Fibroblast of upper back skin (primary cell): Measurements from ENCODE around the gene HOXC5.

Source experiments
- DNase-seq: peaks from one replicate; pipeline ENCODE4 v3.0.0-alpha.2; 2013

The HOXC5 gene

DNA sequence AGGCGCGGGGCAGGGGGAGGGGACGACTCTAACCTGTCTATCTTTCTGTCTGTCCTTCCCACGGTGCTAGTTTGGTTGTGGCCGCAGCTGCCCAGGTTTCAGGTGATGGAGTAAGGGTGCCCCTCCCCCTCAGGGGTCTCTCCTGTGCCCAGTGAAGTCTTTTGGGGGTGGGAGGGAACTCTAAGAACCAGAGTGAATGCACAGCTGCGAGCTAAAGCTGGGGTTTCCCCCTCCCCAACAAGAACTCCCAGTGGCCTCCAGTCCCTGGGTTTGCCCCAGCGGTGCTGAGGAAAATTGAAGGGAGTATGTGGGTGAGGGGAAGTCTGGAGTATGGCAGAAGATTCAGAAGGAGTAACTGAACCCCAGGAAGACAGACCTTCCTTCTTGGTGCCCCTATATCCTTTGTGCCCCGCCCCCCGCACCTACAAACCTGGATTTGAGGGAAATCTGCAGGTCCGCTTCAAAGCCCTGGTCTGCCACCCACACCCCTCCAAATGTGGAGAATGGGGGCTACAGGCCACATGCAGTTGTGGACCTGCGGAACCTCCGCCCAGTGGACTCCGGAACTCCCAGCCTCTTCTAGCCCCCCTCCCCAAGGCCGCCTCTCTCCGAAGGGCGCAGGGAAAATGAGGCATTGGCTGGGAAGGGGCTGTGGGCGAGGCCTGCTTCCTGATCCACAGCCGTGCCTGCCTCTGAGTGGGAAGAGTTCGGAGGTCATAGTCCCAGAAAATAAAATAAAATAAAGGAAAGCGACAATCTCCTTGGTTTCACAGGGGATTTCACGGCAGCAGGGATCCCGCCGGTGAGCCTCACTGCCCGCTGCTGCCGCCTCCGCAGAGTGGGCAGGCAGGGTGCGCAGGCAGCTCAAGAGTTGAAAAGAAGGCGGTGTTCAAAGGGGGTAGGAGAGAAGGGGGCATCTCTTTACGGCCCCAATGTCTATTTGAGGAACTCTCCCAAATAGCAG is 36.3 kb upstream of the HOXC5 start:
- DNase-seq: no peak

DNA sequence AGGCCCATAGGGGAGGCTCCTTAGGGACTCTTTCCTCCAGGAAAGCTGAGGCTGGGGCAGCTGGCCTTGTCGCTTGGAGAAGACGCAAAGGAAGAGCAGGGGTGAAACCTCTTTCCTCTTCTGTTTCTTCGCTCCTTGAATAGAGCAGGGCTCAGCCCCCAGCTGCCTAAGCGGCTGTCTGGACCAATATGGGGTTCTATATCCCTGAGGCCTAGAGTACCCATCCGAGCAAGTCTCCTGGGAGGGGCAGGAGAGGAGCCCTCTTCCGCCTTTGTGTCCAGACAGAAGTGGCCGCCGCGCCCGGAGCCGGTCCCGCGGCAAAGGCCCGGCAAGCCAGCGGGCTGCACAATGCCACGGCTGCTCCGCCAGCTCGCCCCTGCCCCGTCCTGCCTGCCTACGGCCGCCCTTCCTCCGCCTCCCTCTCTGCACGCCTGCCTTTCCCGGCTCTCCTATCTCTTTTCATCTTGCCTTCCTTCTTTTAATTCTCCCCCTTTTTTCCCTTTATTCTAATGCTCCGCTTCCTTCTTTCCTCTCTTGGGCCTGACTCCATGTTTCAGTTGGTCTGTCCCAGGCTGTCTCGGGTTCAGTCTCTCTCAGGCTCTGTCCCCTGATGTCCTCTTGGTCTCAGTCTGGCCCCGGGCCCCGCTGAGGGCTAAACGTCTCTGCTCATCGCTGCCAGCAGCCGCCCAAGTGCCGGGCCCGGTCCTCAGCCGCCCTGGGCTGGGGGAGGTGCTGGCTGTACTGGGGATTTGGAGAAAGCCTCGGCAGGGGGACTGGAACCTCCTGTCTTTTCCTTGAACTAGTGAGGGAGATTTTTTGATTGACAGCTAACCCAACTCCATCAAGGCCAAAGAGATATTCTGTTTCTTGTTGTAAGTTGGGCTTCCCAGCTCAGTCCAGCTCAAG is 35.4 kb upstream of the HOXC5 start:
- no peak for DNase-seq

DNA sequence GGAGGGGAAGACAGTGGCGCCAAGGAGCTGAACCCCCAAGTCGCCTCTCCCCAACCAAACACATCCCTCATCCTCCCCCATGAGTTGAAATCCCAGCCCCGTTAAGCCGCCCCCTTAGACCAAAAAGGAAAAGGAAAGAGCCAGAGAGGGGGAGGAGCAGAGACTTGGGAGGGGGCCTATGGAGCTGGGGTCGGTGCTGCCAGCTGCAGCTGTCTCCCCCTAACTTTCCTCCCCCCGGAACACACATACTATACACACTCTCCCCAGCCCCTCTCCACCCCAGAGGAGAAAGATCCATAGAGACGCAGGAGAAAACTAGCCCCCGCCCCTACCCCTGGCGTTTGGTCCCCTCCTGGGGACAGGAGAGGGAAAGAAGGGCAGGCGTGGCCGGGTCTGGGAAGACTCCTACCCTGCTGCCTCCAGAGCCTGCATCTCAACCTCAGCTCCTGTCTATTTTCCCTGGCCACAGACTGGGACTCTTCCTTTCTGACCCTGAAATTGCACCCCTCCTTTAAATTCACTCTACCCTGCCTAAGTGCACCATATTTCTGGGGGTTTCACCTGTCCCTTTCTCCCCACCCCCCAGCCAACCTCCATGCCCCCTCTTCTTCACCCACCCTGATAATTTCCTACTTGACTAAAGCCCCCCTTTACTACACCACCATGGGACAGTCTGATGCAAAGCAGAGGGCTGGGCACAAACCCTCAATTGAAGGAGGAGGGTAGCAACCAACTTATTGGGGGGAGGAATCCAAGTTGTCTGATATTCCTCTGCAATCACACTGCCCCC is 34.5 kb upstream of the HOXC5 start:
- DNase-seq: no peak

GRCh38 chr12:53998900-53999236 is 34.0 kb upstream of the HOXC5 start:
- no peak for DNase-seq

DNA sequence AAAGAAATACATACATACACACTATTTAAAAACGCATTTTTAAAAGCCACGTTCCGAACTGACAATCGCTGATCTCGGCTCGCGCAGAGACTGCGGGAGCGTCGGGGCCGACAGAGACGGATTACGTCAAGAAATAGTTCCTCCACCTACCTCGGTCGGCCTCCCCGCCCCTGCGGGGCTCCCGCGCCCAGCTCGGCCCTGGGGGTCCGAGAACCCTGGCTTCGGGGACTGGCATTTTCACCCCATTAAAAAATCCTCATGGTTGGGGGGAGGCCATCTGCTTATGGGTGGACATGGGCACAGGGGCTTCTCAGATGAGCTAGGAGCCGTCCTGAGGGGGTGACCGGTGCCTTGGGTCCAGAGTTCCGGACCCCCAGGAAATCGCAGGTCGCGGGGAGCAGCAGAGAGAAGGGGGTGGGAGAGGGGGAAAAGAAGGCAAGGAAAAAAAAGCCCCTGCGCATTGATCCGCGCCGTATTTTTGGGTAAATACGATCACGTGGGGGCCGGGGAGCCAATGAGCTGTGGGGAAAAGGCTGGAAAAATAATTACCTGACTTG is 33.2 kb upstream of the HOXC5 start:
- peak; percentile 89 for DNase-seq

DNA sequence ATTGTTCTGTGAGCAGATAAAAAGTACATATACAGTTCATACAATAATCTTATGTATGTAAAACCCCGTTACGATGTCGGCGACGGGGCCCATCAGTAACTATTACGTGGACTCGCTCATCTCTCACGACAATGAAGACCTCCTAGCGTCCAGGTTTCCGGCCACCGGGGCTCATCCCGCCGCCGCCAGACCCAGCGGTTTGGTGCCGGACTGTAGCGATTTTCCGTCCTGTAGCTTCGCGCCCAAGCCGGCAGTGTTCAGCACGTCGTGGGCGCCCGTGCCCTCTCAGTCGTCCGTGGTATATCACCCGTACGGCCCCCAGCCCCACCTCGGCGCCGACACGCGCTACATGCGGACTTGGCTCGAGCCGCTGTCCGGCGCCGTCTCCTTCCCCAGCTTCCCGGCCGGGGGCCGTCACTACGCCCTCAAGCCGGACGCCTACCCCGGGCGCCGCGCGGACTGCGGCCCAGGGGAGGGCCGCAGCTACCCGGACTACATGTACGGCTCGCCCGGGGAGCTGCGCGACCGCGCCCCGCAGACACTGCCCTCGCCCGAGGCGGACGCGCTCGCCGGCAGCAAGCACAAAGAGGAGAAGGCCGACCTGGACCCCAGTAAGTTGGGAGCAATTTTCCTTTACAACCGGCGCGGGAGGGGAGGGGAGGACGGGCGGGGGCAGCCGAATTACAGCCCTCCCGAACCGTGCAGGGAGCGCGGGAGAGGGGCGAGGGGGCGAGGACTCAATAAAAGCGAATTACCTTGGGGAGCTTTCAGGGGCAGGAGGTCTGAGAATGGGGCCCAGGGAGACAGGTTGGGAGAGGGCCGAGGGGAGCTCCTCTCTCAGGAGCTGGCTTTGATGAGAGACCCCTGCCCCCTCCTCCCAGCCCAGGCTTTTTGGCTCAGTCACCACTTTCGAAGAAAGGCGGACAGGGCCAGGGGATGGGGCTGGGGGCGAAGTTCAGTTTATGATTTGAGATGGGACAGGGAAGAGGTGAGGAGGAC is 32.4 kb upstream of the HOXC5 start, which contains the start of gene HOXC9:
TSS of gene HOXC9 (plus strand) at position 46 of the 999 bp plus-strand sequence. CDS start at position 74, 28 bp downstream.
- DNase-seq: no peak

- no peak for DNase-seq
These were observed 31.3 kb upstream of the HOXC5 start for GRCh38 chr12:54001283-54002187.

GRCh38 chr12:54002278-54002914 is 30.5 kb upstream of the HOXC5 start:
- DNase-seq: no peak

- no peak for DNase-seq
These were observed 29.9 kb upstream of the HOXC5 start for GRCh38 chr12:54002915-54003389.

DNA sequence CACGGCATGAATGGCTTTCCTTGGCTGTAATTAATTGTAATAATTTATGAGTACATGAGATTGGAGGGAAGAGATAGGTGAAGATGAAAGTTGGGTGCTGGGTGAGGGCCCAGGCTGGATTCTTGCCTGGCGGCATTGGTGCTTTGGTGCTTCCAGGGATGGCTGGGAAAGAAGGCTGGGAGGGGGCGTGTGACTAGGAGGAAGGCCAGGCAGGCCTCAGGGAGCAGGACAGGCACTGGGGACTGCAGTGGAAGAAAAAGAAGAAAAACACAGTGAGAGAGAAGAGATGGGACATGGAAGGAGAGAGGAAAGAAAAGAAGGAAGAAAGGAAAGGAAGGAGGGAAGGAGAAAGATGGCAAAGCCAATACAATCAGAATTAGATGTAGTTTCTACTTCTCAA is 29.2 kb upstream of the HOXC5 start:
- DNase-seq: no peak

GRCh38 chr12:54004063-54004840 is 28.6 kb upstream of the HOXC5 start:
- DNase-seq: peak; percentile 42

DNA sequence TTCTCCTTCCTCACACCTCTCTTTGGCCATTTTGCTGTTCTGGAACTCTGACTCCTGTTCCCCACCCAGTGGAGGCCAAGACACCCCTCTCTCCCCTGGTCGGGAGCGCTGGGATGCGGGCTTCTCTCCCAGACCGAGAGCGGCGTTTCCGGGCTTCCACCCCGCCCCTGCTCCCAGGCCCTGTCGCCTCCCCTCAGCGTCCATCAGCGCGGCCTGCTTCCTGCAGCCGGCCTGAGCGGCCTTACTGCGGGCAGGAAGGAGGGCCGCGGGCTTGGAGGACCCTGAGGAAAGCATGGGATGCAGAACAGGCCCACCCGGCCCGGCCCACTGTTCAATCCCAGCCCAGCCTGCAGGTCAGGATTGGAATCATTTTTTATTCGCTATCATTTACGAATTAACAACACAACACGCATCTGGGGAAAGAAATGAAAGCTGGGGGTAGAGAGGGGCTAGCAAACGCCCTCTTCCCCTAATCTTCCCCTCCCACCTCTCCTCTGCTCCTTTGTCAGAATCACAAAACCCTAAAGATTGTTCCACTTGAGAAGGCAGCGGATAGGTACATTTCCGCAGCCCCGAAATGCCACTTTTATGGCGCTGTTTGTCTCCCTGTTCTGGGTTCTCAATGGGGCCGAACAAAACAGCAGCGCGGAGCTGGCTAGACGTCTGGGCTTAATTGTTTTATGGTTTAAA is 27.9 kb upstream of the HOXC5 start:
- DNase-seq: peak; percentile 45

DNA sequence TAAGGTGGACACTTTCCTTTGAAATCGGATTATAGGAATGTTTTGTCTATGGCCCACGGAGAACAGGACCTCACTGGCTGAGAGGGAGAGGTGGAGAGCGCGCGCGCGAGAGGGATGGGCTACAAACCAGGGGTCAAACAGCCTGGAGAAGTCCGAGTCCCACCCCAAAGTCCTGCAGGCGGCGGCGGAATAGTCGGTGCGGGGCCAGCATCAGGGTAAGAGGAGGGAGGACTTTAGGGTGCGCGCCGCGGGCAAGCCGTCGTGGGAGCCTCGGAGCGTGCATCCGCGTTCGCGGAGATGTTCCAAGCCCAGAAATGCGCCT is 27.4 kb upstream of the HOXC5 start:
- no peak for DNase-seq

DNA sequence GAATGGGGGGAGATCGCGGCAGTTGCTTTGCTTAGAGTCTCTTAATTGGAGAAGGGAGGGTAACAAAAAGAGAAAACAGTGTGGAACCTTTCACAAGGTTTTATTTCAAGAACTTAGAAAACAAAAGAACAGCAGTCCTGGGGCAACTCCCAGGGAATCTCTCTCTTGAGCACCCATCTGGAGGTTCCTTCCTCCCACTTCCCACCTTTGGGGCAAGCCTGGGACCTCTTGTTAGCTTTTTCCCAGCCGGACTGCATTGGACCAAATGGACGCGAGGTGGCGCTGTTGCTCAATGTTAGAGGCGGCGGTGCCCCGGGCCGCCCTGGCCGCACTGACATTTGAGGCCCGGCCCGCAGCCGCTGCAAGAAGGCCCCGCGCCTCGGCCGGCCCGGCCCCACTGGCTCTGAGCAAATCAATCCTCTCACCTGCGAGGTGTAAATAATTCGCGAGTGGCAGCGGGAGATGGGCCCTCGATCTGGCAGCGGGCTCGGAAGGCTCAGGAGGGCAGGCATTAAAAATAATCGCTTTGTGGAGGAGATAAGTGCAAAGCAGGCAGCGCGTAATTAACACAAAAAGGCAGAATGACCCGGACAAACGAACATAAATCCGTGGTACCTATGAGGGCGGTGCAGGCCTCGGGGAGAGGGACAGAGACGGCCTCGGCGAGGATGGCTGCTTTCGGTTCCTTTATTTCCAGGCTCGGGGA is 26.8 kb upstream of the HOXC5 start:
- peak; percentile 83 for DNase-seq

GRCh38 chr12:54006559-54007220 is 26.2 kb upstream of the HOXC5 start:
- no peak for DNase-seq

DNA sequence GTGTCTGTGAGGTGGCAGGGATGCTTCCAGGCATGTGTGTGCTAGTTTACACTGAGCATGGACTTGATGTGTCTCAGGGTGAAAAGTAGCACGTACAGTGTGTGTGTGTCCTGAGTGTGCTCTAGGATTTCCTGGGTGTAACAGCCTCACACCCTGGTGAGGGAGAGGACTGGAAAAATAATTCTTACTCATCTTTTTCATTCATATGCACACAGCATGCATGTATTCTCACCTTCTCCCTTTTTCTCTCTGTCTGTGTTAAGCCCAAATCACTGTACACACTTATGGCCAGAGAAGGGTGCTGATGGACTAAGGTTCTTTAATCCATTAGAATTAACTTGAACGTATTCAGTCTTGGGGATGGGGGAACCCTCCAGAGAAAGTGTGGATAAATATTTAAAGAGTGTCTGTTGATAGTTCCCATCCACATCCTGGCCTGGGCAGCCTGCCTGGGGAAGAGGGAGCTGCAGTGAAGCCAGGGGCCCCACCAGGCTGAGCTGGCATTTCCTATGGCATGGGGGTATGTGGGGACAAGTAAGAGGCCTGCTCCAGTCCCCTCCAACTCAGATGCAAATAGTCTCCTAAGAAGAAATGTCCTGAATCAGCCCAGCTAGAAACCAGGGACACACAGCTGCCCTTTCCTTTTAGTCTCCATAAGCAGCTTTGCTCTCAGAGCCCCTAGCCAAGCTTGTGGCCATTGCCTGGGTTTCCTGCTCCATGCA is 25.2 kb upstream of the HOXC5 start:
- DNase-seq: no peak
